Neural progenitor cell (in vitro differentiated cells): Measurements from ENCODE around the gene DLK1. TPM values are rescaled to one million over a fixed set of nuclear protein-coding genes. Genes with fewer than 3 reads are reported as not detected.
A peak's percentile ranks its signal among the peaks of the same experiment; 100 is the strongest.

Experiments
- DNase-seq: peaks from one replicate; pipeline ENCODE4 v3.0.0-alpha.2; 2016; ENCODE audit warnings: low spot score
- H2AFZ ChIP-seq: fragments of 200-600 bp; sonication (generic); replicated peaks from 2 replicates; pipeline ENCODE4 v1.6.1; 2016; ENCODE audit warnings: antibody characterized with exemption
- H3F3A ChIP-seq: fragments of 200-600 bp; sonication (generic); 2 replicates; pipeline ENCODE4 v1.6.1; 2016; ENCODE audit warnings: antibody characterized with exemption, low read depth
- H3K27ac ChIP-seq: fragments of 200-600 bp; sonication (generic); 2 replicates; pipeline ENCODE4 v1.5.1; 2016; ENCODE audit warnings: mild to moderate bottlenecking
- H3K27me3 ChIP-seq: fragments of 200-600 bp; sonication (generic); 2 replicates; pipeline ENCODE4 v1.6.1; 2016; ENCODE audit warnings: mild to moderate bottlenecking, moderate library complexity
- H3K36me3 ChIP-seq: fragments of 200-600 bp; sonication (generic); 2 replicates; pipeline ENCODE4 v1.5.1; 2016
- H3K4me1 ChIP-seq: fragments of 200-600 bp; sonication (generic); 2 replicates; pipeline ENCODE4 v1.6.1; 2016; ENCODE audit warnings: mixed run types
- H3K4me2 ChIP-seq: fragments of 200-600 bp; sonication (generic); 2 replicates; pipeline ENCODE4 v1.6.1; 2016
- H3K4me3 ChIP-seq: fragments of 200-600 bp; sonication (generic); 2 replicates; pipeline ENCODE4 v1.5.1; 2016
- H3K79me2 ChIP-seq: fragments of 200-600 bp; sonication (generic); 2 replicates; pipeline ENCODE4 v1.6.1; 2016; ENCODE audit warnings: low read depth
- H3K9ac ChIP-seq: fragments of 200-600 bp; sonication (generic); 2 replicates; pipeline ENCODE4 v1.6.1; 2016
- H3K9me3 ChIP-seq: fragments of 200-600 bp; sonication (generic); 2 replicates; pipeline ENCODE4 v1.5.1; 2016; ENCODE audit warnings: low read depth
- H4K20me1 ChIP-seq: fragments of 200-600 bp; sonication (generic); 2 replicates; pipeline ENCODE4 v1.6.1; 2016; ENCODE audit warnings: low read depth
- H3K27ac Mint-ChIP-seq: 3 replicates; pipeline ENCODE4 v1.8.0; 2021; ENCODE audit warnings: mixed read lengths
- H3K27me3 Mint-ChIP-seq: 2 replicates; pipeline ENCODE4 v1.8.0; 2022; ENCODE audit warnings: low read depth, mild to moderate bottlenecking, inconsistent platforms, moderate library complexity, mixed read lengths; ENCODE audit not compliant: insufficient read depth
- H3K36me3 Mint-ChIP-seq: 3 replicates; pipeline ENCODE4 v1.8.0; 2021; ENCODE audit warnings: mixed read lengths
- H3K4me1 Mint-ChIP-seq: 3 replicates; pipeline ENCODE4 v1.8.0; 2021; ENCODE audit warnings: mixed read lengths
- H3K4me3 Mint-ChIP-seq: 3 replicates; pipeline ENCODE4 v1.8.0; 2021; ENCODE audit warnings: mild to moderate bottlenecking, moderate library complexity, mixed read lengths
- H3K9me3 Mint-ChIP-seq: 3 replicates; pipeline ENCODE4 v1.8.0; 2020; ENCODE audit warnings: mixed read lengths
- EZH2 ChIP-seq: fragments of 200-600 bp; sonication (generic); IDR thresholded peaks from 2 replicates; pipeline ENCODE4 v1.6.1; 2017; ENCODE audit warnings: antibody characterized with exemption, mild to moderate bottlenecking, moderate library complexity
- EZH2phosphoT487 ChIP-seq: fragments of 200-600 bp; sonication (generic); IDR thresholded peaks from 2 replicates; pipeline ENCODE4 v1.6.1; 2017; ENCODE audit warnings: antibody characterized with exemption
- total RNA-seq: library from RNA; depleted of rRNA; stranded (reverse); fragments of >200 nt; gene quantifications from 2 replicates; pipeline ENCODE4 v1.2.3, GENCODE V29; 2015; ENCODE audit warnings: low replicate concordance
- TF ChIP-seq, protein P1 (sequence below): fragments of 200-600 bp; sonication (generic); IDR thresholded peaks from 2 replicates; pipeline ENCODE4 v1.5.1; 2017; ENCODE audit warnings: antibody characterized with exemption, mild to moderate bottlenecking

DLK1 gene
- total RNA-seq, 1 donor from 2014 or later = 312 TPM

DNA sequence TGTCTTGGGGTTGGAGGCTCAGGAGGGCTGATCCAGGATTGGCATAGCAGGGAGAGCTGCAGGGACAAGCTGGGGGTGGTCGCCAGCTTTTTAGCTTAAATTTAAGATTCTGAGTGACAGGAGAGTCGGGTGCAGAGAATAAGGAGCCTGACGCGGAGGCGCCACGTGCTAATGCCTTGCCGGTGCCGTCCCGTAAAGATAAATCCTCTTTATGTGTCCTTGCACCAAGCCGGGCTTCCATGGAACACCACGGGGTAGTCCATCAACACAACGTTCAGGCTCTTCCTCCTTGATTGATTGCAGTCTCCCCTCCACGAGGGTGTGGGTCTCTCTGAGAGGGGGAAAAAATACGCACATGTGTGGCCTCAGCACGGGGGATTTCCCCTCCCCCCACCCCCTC is 3.9 kb downstream of the DLK1 start:
- Histone ChIP-seq H3K27ac (peak overlapping the region; percentile 56), H4K20me1 (peaks cover 62% of the 10 kb centered on the region), H3F3A (peaks cover 76% of the 10 kb centered on the region), H3K4me3 (no peak overlapping the region), H3K79me2 (peaks cover 57% of the 10 kb centered on the region), H2AFZ (no peak overlapping the region), H3K9ac (no peak overlapping the region), H3K4me2 (peak overlapping the region; percentile 45), H3K9me3 (no peaks in the 10 kb centered on the region), H3K4me1 (peaks cover 53% of the 10 kb centered on the region), H3K36me3 (no peaks in the 10 kb centered on the region), H3K27me3 (peaks cover 16% of the 10 kb centered on the region)
- no peak overlapping the region for H3K27ac Mint-ChIP-seq
- no peaks in the 10 kb centered on the region for H3K36me3 Mint-ChIP-seq
- no peak overlapping the region for H3K4me3 Mint-ChIP-seq
- H3K9me3 Mint-ChIP-seq = peaks cover 3% of the 10 kb centered on the region
- no peak for DNase-seq
- TF ChIP-seq EZH2phosphoT487 (no peak), EZH2 (no peak)
- TF ChIP-seq, protein P1, sequence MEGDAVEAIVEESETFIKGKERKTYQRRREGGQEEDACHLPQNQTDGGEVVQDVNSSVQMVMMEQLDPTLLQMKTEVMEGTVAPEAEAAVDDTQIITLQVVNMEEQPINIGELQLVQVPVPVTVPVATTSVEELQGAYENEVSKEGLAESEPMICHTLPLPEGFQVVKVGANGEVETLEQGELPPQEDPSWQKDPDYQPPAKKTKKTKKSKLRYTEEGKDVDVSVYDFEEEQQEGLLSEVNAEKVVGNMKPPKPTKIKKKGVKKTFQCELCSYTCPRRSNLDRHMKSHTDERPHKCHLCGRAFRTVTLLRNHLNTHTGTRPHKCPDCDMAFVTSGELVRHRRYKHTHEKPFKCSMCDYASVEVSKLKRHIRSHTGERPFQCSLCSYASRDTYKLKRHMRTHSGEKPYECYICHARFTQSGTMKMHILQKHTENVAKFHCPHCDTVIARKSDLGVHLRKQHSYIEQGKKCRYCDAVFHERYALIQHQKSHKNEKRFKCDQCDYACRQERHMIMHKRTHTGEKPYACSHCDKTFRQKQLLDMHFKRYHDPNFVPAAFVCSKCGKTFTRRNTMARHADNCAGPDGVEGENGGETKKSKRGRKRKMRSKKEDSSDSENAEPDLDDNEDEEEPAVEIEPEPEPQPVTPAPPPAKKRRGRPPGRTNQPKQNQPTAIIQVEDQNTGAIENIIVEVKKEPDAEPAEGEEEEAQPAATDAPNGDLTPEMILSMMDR = no peak
- peaks cover 36% of the 10 kb centered on the region for H3K27me3 Mint-ChIP-seq
- peaks cover 53% of the 10 kb centered on the region for H3K4me1 Mint-ChIP-seq

DNA sequence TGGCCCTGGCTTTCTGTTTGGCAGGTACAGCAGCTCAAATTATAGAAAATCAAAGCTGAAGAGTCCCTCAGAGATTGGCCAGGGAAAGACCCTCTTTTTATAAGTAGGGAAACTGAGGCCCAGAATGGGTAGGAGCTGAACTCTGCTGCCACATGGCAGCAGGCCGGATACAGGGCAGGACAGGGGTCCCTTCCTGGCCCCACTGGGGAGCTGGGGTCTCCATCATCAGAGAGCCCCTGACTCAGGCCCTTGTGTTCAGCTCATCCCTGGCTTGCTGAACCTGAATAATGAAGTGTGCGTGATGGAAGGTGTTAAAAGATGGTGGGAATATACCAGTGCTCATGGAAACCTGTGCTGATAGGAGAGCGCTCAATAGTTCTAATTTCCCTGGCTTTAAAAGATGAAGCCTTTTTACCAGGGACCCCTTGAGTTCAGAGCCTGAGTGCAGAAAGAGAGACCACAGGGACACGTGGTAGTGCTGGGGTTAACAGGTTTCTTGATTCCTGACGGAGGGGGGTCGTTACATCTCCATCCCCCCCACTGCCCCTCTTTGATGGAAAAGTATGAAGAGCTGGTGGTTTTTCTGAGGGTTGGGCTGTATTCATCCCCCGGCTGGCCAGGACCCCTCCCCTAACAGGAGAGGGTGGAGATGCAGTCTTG is 4.4 kb downstream of the DLK1 start:
- Histone ChIP-seq H3K9ac (no peak overlapping the region), H3K27me3 (peaks cover 12% of the 10 kb centered on the region), H3K4me2 (peak overlapping the region; percentile 45), H3K4me1 (peaks cover 53% of the 10 kb centered on the region), H3K4me3 (no peak overlapping the region), H3K27ac (peak overlapping the region; percentile 70), H2AFZ (no peak overlapping the region), H3K36me3 (no peaks in the 10 kb centered on the region), H3K79me2 (peaks cover 52% of the 10 kb centered on the region), H3K9me3 (no peaks in the 10 kb centered on the region), H3F3A (peaks cover 81% of the 10 kb centered on the region), H4K20me1 (peaks cover 62% of the 10 kb centered on the region)
- Mint-ChIP-seq H3K4me3 (no peak overlapping the region), H3K36me3 (no peaks in the 10 kb centered on the region), H3K4me1 (peaks cover 48% of the 10 kb centered on the region), H3K27ac (no peak overlapping the region), H3K9me3 (no peaks in the 10 kb centered on the region), H3K27me3 (peaks cover 31% of the 10 kb centered on the region)
- no peak for DNase-seq
- TF ChIP-seq, protein P1 = no peak
- TF ChIP-seq EZH2phosphoT487 (no peak), EZH2 (no peak)

DNA sequence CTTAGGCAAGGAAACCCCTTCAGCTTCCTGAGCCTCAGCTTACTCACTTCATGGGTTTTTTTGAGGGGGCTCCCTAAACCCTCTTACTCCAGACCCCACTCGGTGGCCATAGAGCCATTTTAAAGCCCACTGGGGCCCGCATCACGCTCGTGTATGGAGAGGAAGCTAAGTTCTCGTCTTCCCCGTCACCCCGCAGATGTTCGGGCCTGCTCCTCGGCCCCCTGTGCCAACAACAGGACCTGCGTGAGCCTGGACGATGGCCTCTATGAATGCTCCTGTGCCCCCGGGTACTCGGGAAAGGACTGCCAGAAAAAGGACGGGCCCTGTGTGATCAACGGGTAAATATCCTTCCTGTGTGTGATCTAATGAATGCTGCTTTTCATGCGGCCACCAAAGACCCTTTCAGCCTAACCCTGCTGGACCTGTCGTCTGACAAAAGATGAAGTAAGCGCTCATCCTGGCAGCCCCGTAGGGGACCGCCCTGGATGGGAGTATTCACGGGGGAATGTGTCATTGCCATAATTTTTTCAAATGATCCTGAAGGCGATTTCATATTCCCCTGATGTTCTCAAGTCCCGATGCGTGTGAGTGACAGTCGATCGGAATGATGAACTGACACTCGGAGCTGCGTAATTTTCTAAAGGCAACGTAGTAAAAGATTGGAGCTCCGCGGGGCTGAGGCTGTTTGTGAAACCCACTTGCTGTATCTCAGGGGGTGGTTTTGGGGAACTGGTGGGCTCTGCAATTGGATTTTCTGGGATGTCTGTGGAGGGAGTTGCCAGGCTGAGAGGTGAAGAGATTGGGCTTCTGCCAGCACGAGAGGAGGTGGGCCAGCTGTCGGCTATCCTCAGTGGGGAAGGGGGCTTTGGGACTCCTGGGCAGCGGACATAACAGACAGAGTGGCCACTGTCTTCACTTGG is 5.4 kb downstream of the DLK1 start:
- no peak overlapping the region for H3K9ac ChIP-seq
- H3K4me1 Mint-ChIP-seq = peaks cover 44% of the 10 kb centered on the region
- peaks cover 60% of the 10 kb centered on the region for H4K20me1 ChIP-seq
- no peak overlapping the region for H3K4me3 Mint-ChIP-seq
- peaks cover 27% of the 10 kb centered on the region for H3K27me3 Mint-ChIP-seq
- H3K27me3 ChIP-seq = peaks cover 5% of the 10 kb centered on the region
- peak overlapping the region; percentile 70 for H3K27ac ChIP-seq
- H3F3A ChIP-seq = peaks cover 84% of the 10 kb centered on the region
- no peak overlapping the region for H3K27ac Mint-ChIP-seq
- no peaks in the 10 kb centered on the region for H3K9me3 ChIP-seq
- no peaks in the 10 kb centered on the region for H3K36me3 ChIP-seq
- peaks cover 2% of the 10 kb centered on the region for H3K36me3 Mint-ChIP-seq
- peaks cover 53% of the 10 kb centered on the region for H3K4me1 ChIP-seq
- H3K4me2 ChIP-seq = peak overlapping the region; percentile 45
- no peaks in the 10 kb centered on the region for H3K9me3 Mint-ChIP-seq
- H3K4me3 ChIP-seq = no peak overlapping the region
- H2AFZ ChIP-seq = no peak overlapping the region
- DNase-seq = no peak
- peaks cover 43% of the 10 kb centered on the region for H3K79me2 ChIP-seq
- no peak for TF ChIP-seq EZH2
- TF ChIP-seq EZH2phosphoT487 = no peak
- TF ChIP-seq, protein P1 = no peak
